Choroid plexus epithelial cell (primary cell): ENCODE data around the gene CHD5.

Experiments used
- DNase-seq: peaks from one replicate; pipeline ENCODE4 v3.0.0-alpha.2; 2010; ENCODE audit warnings: low read depth
- H3K4me3 ChIP-seq: 2 replicates; pipeline ENCODE4 v1.5.1; 2011; ENCODE audit warnings: low read depth, mild to moderate bottlenecking, control low read depth, low read length, moderate library complexity
- CTCF ChIP-seq: conservative IDR thresholded peaks from 2 replicates; pipeline ENCODE4 v1.5.1; 2011; ENCODE audit warnings: low read depth, mild to moderate bottlenecking, control low read depth, inconsistent platforms, low read length, moderate library complexity

Gene CHD5

GRCh38 chr1:6127587-6128163 lies 52.4 kb downstream of the CHD5 start:
- TF ChIP-seq CTCF: no peak
- peak; percentile 64 for DNase-seq
- H3K4me3 ChIP-seq: no peak overlapping the region

GRCh38 chr1:6126521-6127067 lies 53.5 kb downstream of the CHD5 start:
- no peak overlapping the region for H3K4me3 ChIP-seq
- no peak for DNase-seq
- TF ChIP-seq CTCF: no peak

GRCh38 chr1:6126028-6126427 lies 54.1 kb downstream of the CHD5 start:
- TF ChIP-seq CTCF: no peak
- no peak overlapping the region for H3K4me3 ChIP-seq
- no peak for DNase-seq

GRCh38 chr1:6125366-6125765 lies 54.8 kb downstream of the CHD5 start:
- no peak overlapping the region for H3K4me3 ChIP-seq
- DNase-seq: no peak
- no peak for TF ChIP-seq CTCF

GRCh38 chr1:6124746-6125365 lies 55.3 kb downstream of the CHD5 start:
- no peak overlapping the region for H3K4me3 ChIP-seq
- TF ChIP-seq CTCF: no peak
- no peak for DNase-seq

GRCh38 chr1:6124341-6124740 lies 55.8 kb downstream of the CHD5 start:
- no peak for TF ChIP-seq CTCF
- DNase-seq: no peak

GRCh38 chr1:6123816-6124215 lies 56.3 kb downstream of the CHD5 start:
- no peak for TF ChIP-seq CTCF
- no peak for DNase-seq
- no peak overlapping the region for H3K4me3 ChIP-seq

More at GRCh38 chr1:6124341-6124740, 55.8 kb downstream of the CHD5 start:
- no peak overlapping the region for H3K4me3 ChIP-seq
